ENCODE data around the gene CARM1. TPM values are rescaled to one million over a fixed set of nuclear protein-coding genes. Genes with fewer than 3 reads are reported as not detected.

CARM1 gene
- total RNA-seq, 1 donor from 2014 or later: 9.2 TPM

DNA sequence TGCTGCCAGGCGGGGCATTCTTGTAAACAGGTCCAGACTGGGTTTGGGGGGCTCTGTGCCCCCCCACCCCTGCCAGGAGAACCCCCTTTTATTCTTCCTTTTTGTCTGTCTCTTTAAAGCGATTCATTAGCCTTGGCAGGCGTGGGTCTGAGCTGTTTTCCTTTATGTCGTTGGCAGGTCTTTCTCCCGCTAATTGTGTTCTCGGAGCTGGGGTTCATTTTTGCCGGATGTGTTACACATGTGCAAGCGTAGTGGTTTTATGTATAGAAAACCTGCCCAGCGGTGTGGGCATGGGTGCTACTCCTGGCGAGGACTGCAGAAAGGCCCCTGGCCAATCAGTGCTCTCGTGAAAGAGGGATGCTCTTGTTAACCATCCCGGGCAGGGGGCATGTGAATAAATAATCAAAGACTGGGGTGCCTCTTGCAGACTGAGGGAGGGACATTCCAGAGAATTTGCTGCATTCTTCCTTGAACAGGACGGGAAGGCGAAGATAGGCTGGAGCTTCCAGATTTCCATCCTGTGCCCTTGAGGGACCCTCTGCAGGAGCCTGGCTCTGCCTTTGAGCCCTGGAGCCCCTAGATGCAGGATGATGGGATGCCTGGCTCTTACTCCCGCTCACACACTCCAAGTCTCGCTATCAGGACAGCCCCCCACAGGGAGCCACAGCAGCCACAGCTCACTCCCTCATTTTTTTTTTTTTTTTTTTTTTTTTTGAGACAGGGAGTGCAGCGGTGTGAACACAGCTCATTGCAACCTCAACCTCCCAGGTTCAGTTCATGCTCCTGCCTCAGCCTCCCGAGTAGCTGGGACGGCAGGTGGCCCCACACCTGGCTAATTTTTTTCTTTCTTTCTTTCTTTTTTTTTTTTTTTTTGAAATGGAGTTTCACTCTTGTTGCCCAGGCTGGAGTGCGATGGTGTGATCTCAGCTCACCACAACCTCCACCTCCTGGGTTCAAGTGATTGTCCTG is 14.1 kb downstream of the CARM1 start:
- Histone ChIP-seq H3K4me3 (ENCODE audit: low read depth, low read length) (no peak overlapping the region), H3K27me3 (ENCODE audit: control insufficient read depth, insufficient read depth, low read length) (no peaks in the 10 kb centered on the region), H3K36me3 (ENCODE audit: control insufficient read depth, insufficient read depth, low read length) (peaks cover 3% of the 10 kb centered on the region)
- FAIRE-seq (no peak), DNase-seq (ENCODE audit: low read depth) (no peak)
- TF ChIP-seq, protein P1, sequence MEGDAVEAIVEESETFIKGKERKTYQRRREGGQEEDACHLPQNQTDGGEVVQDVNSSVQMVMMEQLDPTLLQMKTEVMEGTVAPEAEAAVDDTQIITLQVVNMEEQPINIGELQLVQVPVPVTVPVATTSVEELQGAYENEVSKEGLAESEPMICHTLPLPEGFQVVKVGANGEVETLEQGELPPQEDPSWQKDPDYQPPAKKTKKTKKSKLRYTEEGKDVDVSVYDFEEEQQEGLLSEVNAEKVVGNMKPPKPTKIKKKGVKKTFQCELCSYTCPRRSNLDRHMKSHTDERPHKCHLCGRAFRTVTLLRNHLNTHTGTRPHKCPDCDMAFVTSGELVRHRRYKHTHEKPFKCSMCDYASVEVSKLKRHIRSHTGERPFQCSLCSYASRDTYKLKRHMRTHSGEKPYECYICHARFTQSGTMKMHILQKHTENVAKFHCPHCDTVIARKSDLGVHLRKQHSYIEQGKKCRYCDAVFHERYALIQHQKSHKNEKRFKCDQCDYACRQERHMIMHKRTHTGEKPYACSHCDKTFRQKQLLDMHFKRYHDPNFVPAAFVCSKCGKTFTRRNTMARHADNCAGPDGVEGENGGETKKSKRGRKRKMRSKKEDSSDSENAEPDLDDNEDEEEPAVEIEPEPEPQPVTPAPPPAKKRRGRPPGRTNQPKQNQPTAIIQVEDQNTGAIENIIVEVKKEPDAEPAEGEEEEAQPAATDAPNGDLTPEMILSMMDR (IDR thresholded peaks at IDR 0.05; ENCODE audit: insufficient read depth, low read length, severe bottlenecking): no peak

DNA sequence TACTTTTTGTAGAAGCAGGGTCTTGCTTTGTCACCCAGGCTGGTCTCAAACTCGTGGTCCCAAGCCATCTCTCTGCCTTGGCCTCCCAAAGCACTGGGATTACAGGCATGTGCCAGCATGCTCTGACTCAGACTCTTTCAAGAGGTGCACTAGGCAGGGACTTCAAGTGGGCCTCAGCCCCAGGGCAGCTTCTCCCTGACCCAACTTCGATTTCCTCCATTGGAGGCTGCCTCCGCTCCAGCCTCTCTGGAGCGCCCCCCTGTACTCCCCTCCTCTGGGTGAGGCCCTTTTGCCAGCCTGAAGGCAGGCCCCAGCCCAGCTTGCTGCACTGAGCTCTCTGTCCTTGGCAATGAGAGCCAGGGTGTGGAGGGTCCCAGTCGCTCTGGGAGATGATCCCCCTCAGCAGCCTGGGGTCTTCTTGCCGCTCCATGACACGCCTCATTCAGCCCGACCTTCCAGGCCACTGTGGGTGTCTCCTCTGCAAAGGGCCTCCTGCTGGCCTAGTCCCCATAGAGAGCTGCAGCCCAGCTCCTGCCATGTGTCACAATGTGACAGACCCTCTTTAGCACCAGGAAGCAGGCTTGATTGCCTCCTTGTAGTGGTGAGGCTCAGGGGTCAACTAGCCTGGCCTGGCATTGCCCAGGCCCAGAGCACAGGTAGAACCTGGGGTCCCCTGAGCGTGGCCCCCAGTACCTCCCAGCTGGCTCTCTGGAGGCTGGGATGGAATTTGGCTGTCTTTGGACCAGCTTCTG is 16.4 kb downstream of the CARM1 start:
- no peak for FAIRE-seq
- TF ChIP-seq, protein P1 (IDR thresholded peaks at IDR 0.05; ENCODE audit: insufficient read depth, low read length, severe bottlenecking): no peak
- H3K4me3 ChIP-seq (ENCODE audit: low read depth, low read length): no peak overlapping the region
- H3K36me3 ChIP-seq (ENCODE audit: control insufficient read depth, insufficient read depth, low read length): peaks cover 2% of the 10 kb centered on the region
- no peaks in the 10 kb centered on the region for H3K27me3 ChIP-seq (ENCODE audit: control insufficient read depth, insufficient read depth, low read length)
- peak; percentile 33 for DNase-seq (ENCODE audit: low read depth)

DNA sequence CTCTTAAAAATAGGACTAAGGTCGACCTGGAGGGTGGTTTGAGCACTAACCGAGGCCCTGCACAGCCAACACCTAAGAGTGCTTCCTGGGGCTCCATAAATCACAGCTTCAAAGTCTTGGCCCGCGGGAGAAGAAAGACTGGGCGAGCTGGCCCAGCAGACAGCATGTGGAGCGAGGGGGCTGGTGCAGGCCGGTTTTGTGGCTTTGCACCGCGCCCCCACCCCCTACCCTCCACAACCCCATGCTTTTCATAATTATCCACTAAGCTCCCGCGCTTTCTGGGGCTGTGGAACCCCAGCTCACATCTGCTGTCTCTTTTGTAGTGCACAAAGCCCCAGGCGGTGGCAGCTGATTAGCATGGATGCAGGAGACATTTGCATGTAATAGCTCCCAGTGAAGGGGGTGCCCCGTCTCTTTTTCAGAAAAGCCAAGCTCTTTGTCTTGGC is 17.1 kb downstream of the CARM1 start:
- TF ChIP-seq, protein P1 (IDR thresholded peaks at IDR 0.05; ENCODE audit: insufficient read depth, low read length, severe bottlenecking): no peak
- FAIRE-seq: no peak
- H3K27me3 ChIP-seq (ENCODE audit: control insufficient read depth, insufficient read depth, low read length): no peaks in the 10 kb centered on the region

DNA sequence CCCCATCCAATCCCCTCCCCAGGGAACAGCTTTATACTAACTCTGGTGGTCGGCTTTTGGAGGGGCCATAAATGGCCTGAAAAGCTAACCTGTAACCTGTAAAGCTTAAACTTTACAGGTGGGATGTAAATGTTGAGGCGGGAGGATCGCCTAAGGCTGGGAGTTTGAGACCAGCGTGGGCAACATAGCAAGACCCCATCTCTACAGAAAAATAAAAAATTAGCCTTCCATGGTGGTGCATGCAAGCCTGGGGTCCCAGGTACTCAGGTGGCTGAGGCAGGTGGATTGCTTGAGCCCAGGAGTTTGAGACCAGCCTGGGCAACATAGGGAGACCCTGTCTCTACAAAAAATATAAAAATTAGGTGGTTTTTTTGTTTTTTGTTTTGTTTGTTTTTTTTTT is 18.5 kb downstream of the CARM1 start:
- FAIRE-seq (no peak), DNase-seq (ENCODE audit: low read depth) (no peak)
- Histone ChIP-seq H3K36me3 (ENCODE audit: control insufficient read depth, insufficient read depth, low read length) (peaks cover 4% of the 10 kb centered on the region), H3K27me3 (ENCODE audit: control insufficient read depth, insufficient read depth, low read length) (no peaks in the 10 kb centered on the region), H3K4me3 (ENCODE audit: low read depth, low read length) (no peak overlapping the region)
- TF ChIP-seq, protein P1 (IDR thresholded peaks at IDR 0.05; ENCODE audit: insufficient read depth, low read length, severe bottlenecking): no peak

More for the DNA sequence above, 17.1 kb downstream of the CARM1 start:
- H3K4me3 ChIP-seq (ENCODE audit: low read depth, low read length): no peak overlapping the region
- no peak for DNase-seq (ENCODE audit: low read depth)
- H3K36me3 ChIP-seq (ENCODE audit: control insufficient read depth, insufficient read depth, low read length): no peaks in the 10 kb centered on the region

DNA sequence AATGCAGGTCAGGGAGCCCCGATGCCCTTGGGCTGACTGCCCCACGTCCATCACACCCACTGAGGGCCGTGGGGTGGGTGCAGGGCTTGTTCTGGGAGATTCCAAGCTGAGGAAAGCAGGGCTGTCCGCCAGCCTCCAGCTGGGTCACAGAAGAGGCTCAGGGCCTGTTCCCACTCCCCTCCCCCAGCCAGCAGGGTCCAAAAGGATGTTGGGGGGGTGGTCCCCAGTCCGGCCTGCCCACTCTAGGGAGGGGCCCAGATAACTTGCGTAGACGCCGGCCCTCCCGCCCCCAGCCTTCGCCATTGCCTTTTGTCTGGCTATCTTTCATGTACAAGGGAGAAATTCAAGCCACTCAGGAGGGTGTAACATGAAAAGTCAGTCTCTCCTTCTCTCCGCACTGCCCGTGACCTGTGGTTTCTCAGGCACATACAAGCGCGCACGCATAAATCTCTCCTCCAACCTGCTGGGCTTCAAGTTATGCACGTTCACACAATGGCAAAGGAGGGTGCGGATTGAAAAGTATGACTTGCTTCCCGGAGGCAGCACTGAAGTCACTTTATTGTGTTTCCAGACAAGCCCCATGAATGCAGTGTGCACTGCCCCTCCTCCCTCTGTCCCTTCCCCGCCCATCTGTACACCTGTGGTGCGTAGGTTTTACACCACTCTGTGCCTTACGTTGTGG is 20.2 kb downstream of the CARM1 start:
- DNase-seq (ENCODE audit: low read depth) (peak; percentile 92), FAIRE-seq (peak; percentile 99)
- H3K4me3 ChIP-seq (ENCODE audit: low read depth, low read length): peak overlapping the region; percentile 6

More for the DNA sequence above, 20.2 kb downstream of the CARM1 start:
- H3K36me3 ChIP-seq (ENCODE audit: control insufficient read depth, insufficient read depth, low read length): peaks cover 4% of the 10 kb centered on the region
- TF ChIP-seq, protein P1 (IDR thresholded peaks at IDR 0.05; ENCODE audit: insufficient read depth, low read length, severe bottlenecking): no peak
- no peaks in the 10 kb centered on the region for H3K27me3 ChIP-seq (ENCODE audit: control insufficient read depth, insufficient read depth, low read length)

Data from bronchial epithelial cell (primary cell).